ENCODE results near the gene CCNE1. TPM values are rescaled to one million over a fixed set of nuclear protein-coding genes. Genes with fewer than 3 reads are reported as not detected.

CCNE1 gene
- total and polyA plus RNA-seq, 9 of the 15 experiments (the other 6 are each of a cell fraction or from before 2014, with no cell fraction given): 6.2 to 41.0 (median 31.6) TPM

GRCh38 chr19:29809795-29810503, 1.8 kb upstream of the CCNE1 start (continued):
- no peak for TF ChIP-seq ARID4B (CRISPR knock-in tag; IDR thresholded peaks at IDR 0.05)
- no peak for TF ChIP-seq ZNF277 (CRISPR knock-in tag; IDR thresholded peaks at IDR 0.05; ENCODE audit: borderline replicate concordance)
- TF ChIP-seq SRSF7 (optimal IDR thresholded peaks at IDR 0.05; ENCODE audit: low read depth, low read length): no peak
- TF ChIP-seq EP400 (IDR thresholded peaks at IDR 0.05): no peak
